PC-9 (cell line): Measurements from ENCODE around the gene NF1.

Source experiments
- CTCF ChIP-seq: fragments of 200-600 bp; sonication (generic); conservative IDR thresholded peaks from 2 replicates; pipeline ENCODE4 v1.6.1; 2017; ENCODE audit warnings: mixed run types, antibody characterized with exemption, mild to moderate bottlenecking, moderate library complexity
- EZH2 ChIP-seq: fragments of 200-600 bp; sonication (generic); IDR thresholded peaks from 2 replicates; pipeline ENCODE4 v1.8.0; 2017; ENCODE audit warnings: antibody characterized with exemption, low read depth

DNA sequence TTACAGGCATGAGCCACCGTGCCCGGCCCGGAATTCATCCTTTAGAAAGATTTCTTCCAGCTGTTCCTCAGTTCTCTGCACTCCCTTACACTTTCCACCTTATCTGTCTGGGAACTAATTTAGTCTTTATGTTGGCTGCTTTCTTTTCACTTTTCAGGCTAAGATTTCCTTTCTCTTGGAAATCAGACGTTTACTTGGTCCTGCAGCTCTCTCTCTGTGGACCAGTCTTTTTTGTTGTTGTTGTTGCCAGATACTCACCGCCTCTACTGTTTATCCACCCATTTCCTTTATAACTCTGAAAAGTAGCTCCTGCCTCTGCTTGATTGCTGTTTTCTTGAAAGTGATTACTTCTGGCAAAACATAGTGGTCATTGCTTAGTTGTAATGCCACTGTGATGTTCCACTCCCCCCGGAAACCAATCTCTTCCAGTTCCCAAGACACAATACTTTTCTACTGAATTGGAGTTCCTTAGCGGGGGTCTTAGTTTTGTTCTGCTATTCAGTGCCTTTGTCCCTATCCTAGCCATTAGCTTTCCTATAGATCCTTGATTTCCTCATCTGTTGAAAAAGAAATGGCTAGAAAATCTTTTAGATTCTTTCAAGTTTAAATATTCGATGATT lies 6.2 kb downstream of the NF1 start:
- TF ChIP-seq CTCF (no peak), EZH2 (no peak)
